Measurements from ENCODE around the gene TSC2. TPM values are rescaled to one million over a fixed set of nuclear protein-coding genes. Genes with fewer than 3 reads are reported as not detected.
"Not testable (repeated sequence)": the region's sequence is repeated elsewhere in the genome, so short reads cannot be mapped to it uniquely, and the experiment has no call there.

Gene TSC2
- total and polyA plus RNA-seq, 4 donors, result 36.5 to 146 (median 72.7) TPM

GRCh38 chr16:2121325-2121724, 73.5 kb downstream of the TSC2 start:
- peak; percentile 3 for TF ChIP-seq CTCF (IDR thresholded peaks at IDR 0.05; ENCODE audit: control extremely low read depth, extremely low read depth)
- not testable (repeated sequence) for ATAC-seq (ENCODE audit: insufficient read depth, low FRiP score); H3K9me3 ChIP-seq (ENCODE audit: control insufficient read depth in 4 of 4, insufficient read depth in 3 of 4, low read length in 3 of 4); H3K4me3 ChIP-seq; H3K27ac ChIP-seq (ENCODE audit: low read depth in 1 of 2, low read length in 1 of 2); H3K9ac ChIP-seq (ENCODE audit: insufficient read depth in 1 of 2, low read length in 2 of 2); H3K27me3 ChIP-seq (ENCODE audit: control insufficient read depth in 3 of 3, insufficient read depth in 3 of 3, low read length in 2 of 3); H3K36me3 ChIP-seq (ENCODE audit: control insufficient read depth in 4 of 4, insufficient read depth in 4 of 4, low read length in 4 of 4)
- WGBS, 2 donors, result 40 to 66% methylated on average over 5 to 9 of the region's 9 CpGs
- peak in 1 of 3 donors; percentile 34 for DNase-seq
- peaks cover 2 to 26% (median 5%) of the 10 kb centered on the region in 5 donors for H3K4me1 ChIP-seq (ENCODE audit: control insufficient read depth in 5 of 5, insufficient read depth in 5 of 5, low read length in 5 of 5)

- Histone ChIP-seq H3K4me3 (no peak overlapping the region), H3K27ac (ENCODE audit: low read depth in 1 of 2, low read length in 1 of 2) (peak overlapping the region in 1 of 2 donors; percentile 14), H3K4me1 (ENCODE audit: control insufficient read depth in 5 of 5, insufficient read depth in 5 of 5, low read length in 5 of 5) (peaks cover 2 to 32% (median 11%) of the 10 kb centered on the region in 5 donors), H3K36me3 (ENCODE audit: control insufficient read depth in 4 of 4, insufficient read depth in 4 of 4, low read length in 4 of 4) (peaks cover 0 to 3% (median 0%) of the 10 kb centered on the region in 4 donors), H3K27me3 (ENCODE audit: control insufficient read depth in 3 of 3, insufficient read depth in 3 of 3, low read length in 2 of 3) (no peaks in the 10 kb centered on the region), H3K9ac (ENCODE audit: insufficient read depth in 1 of 2, low read length in 2 of 2) (no peak overlapping the region), H3K9me3 (ENCODE audit: control insufficient read depth in 4 of 4, insufficient read depth in 3 of 4, low read length in 3 of 4) (no peaks in the 10 kb centered on the region)
- no peak for ATAC-seq (ENCODE audit: insufficient read depth, low FRiP score)
- no peak for DNase-seq
- WGBS, 2 donors, result 80 to 81% methylated on average over 18 to 19 of the region's 19 CpGs
- TF ChIP-seq CTCF (IDR thresholded peaks at IDR 0.05; ENCODE audit: control extremely low read depth, extremely low read depth), result no peak
These were observed 74.1 kb downstream of the TSC2 start for GRCh38 chr16:2121853-2122252.

- no peak overlapping the region for H3K4me3 ChIP-seq
- H3K27ac ChIP-seq (ENCODE audit: low read depth in 1 of 2, low read length in 1 of 2), result peak overlapping the region in 1 of 2 donors; percentile 35
- H3K4me1 ChIP-seq (ENCODE audit: control insufficient read depth in 5 of 5, insufficient read depth in 5 of 5, low read length in 5 of 5), result peaks cover 8 to 37% (median 16%) of the 10 kb centered on the region in 5 donors
These were observed 74.6 kb downstream of the TSC2 start for GRCh38 chr16:2122429-2122828.

GRCh38 chr16:2122934-2123683, 75.3 kb downstream of the TSC2 start:
- H3K36me3 ChIP-seq (ENCODE audit: control insufficient read depth in 4 of 4, insufficient read depth in 4 of 4, low read length in 4 of 4); DNase-seq; H3K9ac ChIP-seq (ENCODE audit: insufficient read depth in 1 of 2, low read length in 2 of 2); ATAC-seq (ENCODE audit: insufficient read depth, low FRiP score); H3K9me3 ChIP-seq (ENCODE audit: control insufficient read depth in 4 of 4, insufficient read depth in 3 of 4, low read length in 3 of 4); H3K27me3 ChIP-seq (ENCODE audit: control insufficient read depth in 3 of 3, insufficient read depth in 3 of 3, low read length in 2 of 3); H3K4me3 ChIP-seq: not testable (repeated sequence)
- peak overlapping the region; percentile 35 to 73 for H3K27ac ChIP-seq (ENCODE audit: low read depth in 1 of 2, low read length in 1 of 2)
- WGBS, 2 donors, result 62 to 78% methylated on average over 13 to 21 of the region's 26 CpGs
- H3K4me1 ChIP-seq (ENCODE audit: control insufficient read depth in 5 of 5, insufficient read depth in 5 of 5, low read length in 5 of 5), result peaks cover 8 to 39% (median 17%) of the 10 kb centered on the region in 5 donors

More at GRCh38 chr16:2122429-2122828, 74.6 kb downstream of the TSC2 start:
- H3K36me3 ChIP-seq (ENCODE audit: control insufficient read depth in 4 of 4, insufficient read depth in 4 of 4, low read length in 4 of 4), result no peaks in the 10 kb centered on the region
- no peaks in the 10 kb centered on the region for H3K9me3 ChIP-seq (ENCODE audit: control insufficient read depth in 4 of 4, insufficient read depth in 3 of 4, low read length in 3 of 4)
- H3K27me3 ChIP-seq (ENCODE audit: control insufficient read depth in 3 of 3, insufficient read depth in 3 of 3, low read length in 2 of 3), result no peaks in the 10 kb centered on the region
- WGBS, 2 donors, result 86 to 87% methylated on average over 15 to 17 of the region's 17 CpGs
- TF ChIP-seq CTCF (IDR thresholded peaks at IDR 0.05; ENCODE audit: control extremely low read depth, extremely low read depth), result no peak
- DNase-seq, result no peak
- ATAC-seq (ENCODE audit: insufficient read depth, low FRiP score), result no peak
- H3K9ac ChIP-seq (ENCODE audit: insufficient read depth in 1 of 2, low read length in 2 of 2), result no peak overlapping the region

GRCh38 chr16:2123706-2124376, 76.1 kb downstream of the TSC2 start:
- H3K4me3 ChIP-seq; ATAC-seq (ENCODE audit: insufficient read depth, low FRiP score); DNase-seq; H3K27me3 ChIP-seq (ENCODE audit: control insufficient read depth in 3 of 3, insufficient read depth in 3 of 3, low read length in 2 of 3); H3K36me3 ChIP-seq (ENCODE audit: control insufficient read depth in 4 of 4, insufficient read depth in 4 of 4, low read length in 4 of 4); H3K9me3 ChIP-seq (ENCODE audit: control insufficient read depth in 4 of 4, insufficient read depth in 3 of 4, low read length in 3 of 4): not testable (repeated sequence)
- peaks cover 8 to 45% (median 19%) of the 10 kb centered on the region in 5 donors for H3K4me1 ChIP-seq (ENCODE audit: control insufficient read depth in 5 of 5, insufficient read depth in 5 of 5, low read length in 5 of 5)
- peak overlapping the region; percentile 82 to 91 for H3K27ac ChIP-seq (ENCODE audit: low read depth in 1 of 2, low read length in 1 of 2)
- 36 to 39% methylated on average over 24 to 25 of the region's 27 CpGs for WGBS, 2 donors
- H3K9ac ChIP-seq (ENCODE audit: insufficient read depth in 1 of 2, low read length in 2 of 2), result peak overlapping the region in 1 of 2 donors; percentile 21

GRCh38 chr16:2124377-2124693, 76.5 kb downstream of the TSC2 start:
- H3K4me3 ChIP-seq; ATAC-seq (ENCODE audit: insufficient read depth, low FRiP score); H3K27me3 ChIP-seq (ENCODE audit: control insufficient read depth in 3 of 3, insufficient read depth in 3 of 3, low read length in 2 of 3); H3K9me3 ChIP-seq (ENCODE audit: control insufficient read depth in 4 of 4, insufficient read depth in 3 of 4, low read length in 3 of 4); H3K36me3 ChIP-seq (ENCODE audit: control insufficient read depth in 4 of 4, insufficient read depth in 4 of 4, low read length in 4 of 4); DNase-seq: not testable (repeated sequence)
- WGBS, 2 donors, result 23 to 24% methylated on average over 8 to 11 of the region's 11 CpGs
- H3K4me1 ChIP-seq (ENCODE audit: control insufficient read depth in 5 of 5, insufficient read depth in 5 of 5, low read length in 5 of 5), result peaks cover 8 to 45% (median 19%) of the 10 kb centered on the region in 5 donors
- H3K9ac ChIP-seq (ENCODE audit: insufficient read depth in 1 of 2, low read length in 2 of 2), result peak overlapping the region; percentile 21 to 68
- peak overlapping the region; percentile 82 to 91 for H3K27ac ChIP-seq (ENCODE audit: low read depth in 1 of 2, low read length in 1 of 2)
